H1 (cell line): ENCODE measurements around the gene INHBB. TPM values are rescaled to one million over a fixed set of nuclear protein-coding genes. Genes with fewer than 3 reads are reported as not detected.
A peak's percentile ranks its signal among the peaks of the same experiment; 100 is the strongest.

Source experiments
- CTCF ChIA-PET: fragments of 300-600 bp; sonication (Branson Sonifier 250); formaldehyde crosslinking; loops from one replicate; lab custom pipeline; 2021; ENCODE audit not compliant: partially characterized antibody; lab: Charles Lee
- POLR2A ChIA-PET: fragments of 300-600 bp; sonication (Branson Sonifier 250); formaldehyde crosslinking; loops from one replicate; lab custom pipeline; 2021; ENCODE audit warnings: inconsistent platforms; ENCODE audit not compliant: partially characterized antibody; lab: Charles Lee
- DNase-seq, 2 experiments: peaks; one replicate each; pipeline versions ENCODE4 v3.0.0 to v3.0.0-alpha.2; 2010 to 2022; ENCODE audit warnings: low spot score in 2 of 2, low read depth in 1 of 2, mixed read lengths in 1 of 2
- FAIRE-seq: peaks from 2 replicates; lab custom pipeline; 2011; peaks lifted over from hg19 to GRCh38; lab: Jason Lieb, UNC
- H2AFZ ChIP-seq: 2 replicates; pipeline ENCODE4 v1.8.1; 2012; ENCODE audit warnings: low read length, inconsistent platforms
- H2AK5ac ChIP-seq: 2 replicates; pipeline ENCODE4 v1.6.1; 2013; ENCODE audit warnings: low read depth, low read length
- H2BK120ac ChIP-seq: replicated peaks from 2 replicates; pipeline ENCODE3; 2013; ENCODE audit warnings: low read depth, low read length, inconsistent platforms
- H2BK12ac ChIP-seq: 2 replicates; pipeline ENCODE4 v1.6.1; 2013; ENCODE audit warnings: low read depth, low read length
- H2BK15ac ChIP-seq: 2 replicates; pipeline ENCODE4 v1.6.1; 2013; ENCODE audit warnings: low read length
- H2BK20ac ChIP-seq: 2 replicates; pipeline ENCODE4 v1.6.1; 2013; ENCODE audit warnings: low read length
- H2BK5ac ChIP-seq: 2 replicates; pipeline ENCODE4 v1.6.1; 2013; ENCODE audit warnings: low read depth, low read length
- H3K14ac ChIP-seq: 2 replicates; pipeline ENCODE4 v1.6.1; 2013; ENCODE audit warnings: inconsistent platforms; ENCODE audit not compliant: insufficient read length
- H3K18ac ChIP-seq: 2 replicates; pipeline ENCODE4 v1.6.1; 2013; ENCODE audit warnings: low read length; ENCODE audit errors: extremely low read depth
- H3K23ac ChIP-seq: 2 replicates; pipeline ENCODE4 v1.6.1; 2013; ENCODE audit warnings: inconsistent platforms; ENCODE audit not compliant: insufficient read length
- H3K23me2 ChIP-seq: 2 replicates; pipeline ENCODE4 v1.6.1; 2013; ENCODE audit warnings: low read depth, low read length
- H3K27ac ChIP-seq: 2 replicates; pipeline ENCODE4 v1.6.1; 2011; ENCODE audit warnings: low read depth, low read length, inconsistent platforms
- H3K27me3 ChIP-seq, 4 experiments: replicated peaks in 1 of 4; 1 replicate in 1 of 4; 2 replicates in 3 of 4; pipeline versions ENCODE4 v1.6.1 to v1.8.1; 2011 to 2013; ENCODE audit warnings: low read length in 3 of 4, mild to moderate bottlenecking in 3 of 4, inconsistent platforms in 2 of 4, mixed read lengths in 2 of 4, moderate library complexity in 1 of 4; ENCODE audit not compliant: control insufficient read depth in 3 of 4, insufficient read depth in 3 of 4; ENCODE audit errors: extremely low read depth in 1 of 4
- H3K36me3 ChIP-seq, 4 experiments: 2 replicates each; pipeline versions ENCODE4 v1.6.1 to v1.8.1; 2011 to 2013; ENCODE audit warnings: mild to moderate bottlenecking in 4 of 4, low read length in 3 of 4, moderate library complexity in 2 of 4, control low read depth in 1 of 4, inconsistent platforms in 1 of 4; ENCODE audit not compliant: insufficient read depth in 4 of 4, control insufficient read depth in 2 of 4
- H3K4ac ChIP-seq: replicated peaks from 2 replicates; pipeline ENCODE3; 2013; ENCODE audit warnings: low read length, low read depth, mixed read lengths, inconsistent platforms; ENCODE audit not compliant: insufficient read length
- H3K4me1 ChIP-seq, 4 experiments: replicated peaks in 1 of 4; 1 replicate in 1 of 4; 2 replicates in 3 of 4; pipeline versions ENCODE4 v1.6.1 to v1.8.1; 2011 to 2013; ENCODE audit warnings: low read length in 3 of 4, inconsistent platforms in 2 of 4, mixed read lengths in 1 of 4; ENCODE audit not compliant: insufficient read depth in 4 of 4, control insufficient read depth in 3 of 4
- H3K4me2 ChIP-seq, 2 experiments: 2 replicates each; pipeline versions ENCODE4 v1.6.1 to v1.8.1; 2011 to 2013; ENCODE audit warnings: low read depth in 2 of 2, low read length in 2 of 2, control low read depth in 1 of 2, inconsistent platforms in 1 of 2, mild to moderate bottlenecking in 1 of 2; ENCODE audit not compliant: insufficient read depth in 1 of 2
- H3K4me3 ChIP-seq, 4 experiments: fragments of 200-600, 300-600 bp in 1 of 4; sonication (generic), shearing (Covaris generic), sonication (Bioruptor Twin) in 1 of 4; 2 replicates each; pipeline versions ENCODE4 v1.5.1 to v1.8.1; 2011 to 2016; ENCODE audit warnings: low read length in 4 of 4, low read depth in 3 of 4, control low read depth in 2 of 4, inconsistent platforms in 2 of 4, mild to moderate bottlenecking in 2 of 4, mixed read lengths in 1 of 4, moderate library complexity in 1 of 4; ENCODE audit not compliant: insufficient read depth in 2 of 4; ENCODE audit errors: extremely low read depth in 1 of 4
- H3K56ac ChIP-seq: replicated peaks from 2 replicates; pipeline ENCODE3; 2013; ENCODE audit warnings: low read depth, mild to moderate bottlenecking, mixed read lengths, low read length, inconsistent platforms; ENCODE audit not compliant: insufficient read length
- H3K79me1 ChIP-seq: 2 replicates; pipeline ENCODE4 v1.6.1; 2013; ENCODE audit warnings: low read depth, low read length, control low read depth
- H3K79me2 ChIP-seq, 2 experiments: 2 replicates each; pipeline versions ENCODE4 v1.6.1 to v1.8.1; 2012 to 2013; ENCODE audit warnings: low read length in 2 of 2, mild to moderate bottlenecking in 2 of 2, inconsistent platforms in 1 of 2; ENCODE audit not compliant: insufficient read depth in 2 of 2, control insufficient read depth in 1 of 2
- H3K9ac ChIP-seq, 4 experiments: replicated peaks in 1 of 4; 1 replicate in 1 of 4; 2 replicates in 3 of 4; pipeline versions ENCODE4 v1.6.1 to v1.8.1; 2011 to 2013; ENCODE audit warnings: low read depth in 3 of 4, low read length in 3 of 4, control low read depth in 2 of 4, mild to moderate bottlenecking in 2 of 4, moderate library complexity in 2 of 4, inconsistent platforms in 1 of 4; ENCODE audit errors: extremely low read depth in 1 of 4
- H3K9me3 ChIP-seq, 2 experiments: 2 replicates each; pipeline versions ENCODE4 v1.6.1 to v1.8.1; 2012 to 2013; ENCODE audit warnings: mild to moderate bottlenecking in 2 of 2, moderate library complexity in 2 of 2, control low read depth in 1 of 2, inconsistent platforms in 1 of 2, low read depth in 1 of 2, low read length in 1 of 2, mixed read lengths in 1 of 2; ENCODE audit not compliant: insufficient read depth in 2 of 2
- H4K20me1 ChIP-seq, 2 experiments: replicated peaks in 1 of 2; 2 replicates each; pipeline versions ENCODE3 to v1.8.1; 2011 to 2013; ENCODE audit warnings: inconsistent platforms in 2 of 2, low read length in 2 of 2, mild to moderate bottlenecking in 1 of 2; ENCODE audit not compliant: insufficient read depth in 2 of 2, control insufficient read depth in 1 of 2
- H4K5ac ChIP-seq: 2 replicates; pipeline ENCODE4 v1.6.1; 2013; ENCODE audit warnings: low read length, low read depth, mixed read lengths, inconsistent platforms; ENCODE audit not compliant: insufficient read length
- H4K8ac ChIP-seq: 2 replicates; pipeline ENCODE4 v1.8.0; 2013; ENCODE audit warnings: mild to moderate bottlenecking, moderate library complexity, low read length, inconsistent platforms; ENCODE audit not compliant: insufficient read depth; ENCODE audit errors: extremely low read depth
- H4K91ac ChIP-seq: replicated peaks from 2 replicates; pipeline ENCODE3; 2013; ENCODE audit warnings: low read length, mixed read lengths, inconsistent platforms; ENCODE audit not compliant: insufficient read length
- KDM4A ChIP-seq: IDR thresholded peaks from one replicate; pipeline ENCODE4 v1.7.1; 2012; ENCODE audit warnings: low read depth, mild to moderate bottlenecking, moderate library complexity, low read length, inconsistent platforms; ENCODE audit not compliant: severe bottlenecking
- SRF ChIP-seq: IDR thresholded peaks from 2 replicates; pipeline ENCODE4 v1.6.1; 2011; ENCODE audit warnings: mild to moderate bottlenecking, low read depth, low read length, moderate library complexity
- WGBS, 2 experiments: shearing (Covaris generic) in 1 of 2; methylation state at CpG; one replicate each; pipeline versions ENCODE4 v1.1.6 to v1.1.7; 2013 to 2015; ENCODE audit warnings: low lambda C conversion rate in 2 of 2, mixed read lengths in 2 of 2, inconsistent platforms in 1 of 2, low coverage in 1 of 2, missing lambda C conversion rate in 1 of 2; ENCODE audit not compliant: insufficient replicate concordance in 2 of 2, insufficient coverage in 1 of 2, insufficient read length in 1 of 2; ENCODE audit errors: extremely low coverage in 1 of 2, missing lambda C conversion rate in 1 of 2; 5-methylcytosine and 5-hydroxymethylcytosine counted together
- polyA plus RNA-seq, 7 experiments: library from polyadenylated mRNA; depleted of rRNA in 3 of 7; stranded (reverse) in 5 of 7; unstranded in 2 of 7; fragments of >200 nt in 5 of 7; fragments of 200-250 nt in 2 of 7; gene quantifications; 1 replicate in 5 of 7; 2 replicates in 1 of 7; 4 replicates in 1 of 7; pipeline versions ENCODE4 v1.2.1 to v1.2.3, GENCODE V29; 2011 to 2013; ENCODE audit warnings: missing spikeins in 2 of 7, mixed read lengths in 2 of 7
- total RNA-seq: library from RNA; stranded (reverse); fragmentation: NEBNext Ultra II Directional; extraction: Animal tissue kit (Norgen Biotek cat#: 25700); gene quantifications from 2 replicates; pipeline ENCODE4 v1.2.1, GENCODE V29; 2021

The INHBB gene
- total and polyA plus RNA-seq, 2 of the 8 experiments (the other 6 are each of a cell fraction or from before 2014, with no cell fraction given) = 0.30 to 0.32 TPM

- no peak overlapping the region for H3K56ac ChIP-seq
- WGBS, 2 experiments = 11% methylated on average over 29 of the region's 62 CpGs; no CpG with 5 or more reads in 1 of the 2 experiments
- no peaks in the 10 kb centered on the region for H3K79me1 ChIP-seq
- peak overlapping the region; percentile 66 to 98 for H3K4me2 ChIP-seq
- H2AK5ac ChIP-seq = no peak overlapping the region
- no peak overlapping the region for H2BK12ac ChIP-seq
- no peak overlapping the region for H2AFZ ChIP-seq
- H3K79me2 ChIP-seq = no peaks in the 10 kb centered on the region
- peaks cover 11 to 46% (median 26%) of the 10 kb centered on the region in 4 experiments for H3K4me1 ChIP-seq
- no peak overlapping the region for H3K14ac ChIP-seq
- no peak overlapping the region for H2BK20ac ChIP-seq
- ChIA-PET POLR2A (interaction anchor here (1.1 to 1.5 kb wide), 2 partner anchors 10 to 730 kb away, joined by 3 to 4 read pairs; no protein-coding TSS in a partner anchor), CTCF (interaction anchor here (3.2 to 9.9 kb wide), 3 partner anchors 12 to 92 kb away, joined by 19 to 118 read pairs (median 27); no protein-coding TSS in a partner anchor)
- H2BK120ac ChIP-seq = no peak overlapping the region
- no peak overlapping the region for H3K27ac ChIP-seq
- DNase-seq (no peak), FAIRE-seq (no peak)
- H3K4me3 ChIP-seq = peak overlapping the region; percentile 20 to 57 (median 27); a peak in 6 of 8 replicates
- no peak overlapping the region for H3K23ac ChIP-seq
- no peak overlapping the region for H3K4ac ChIP-seq
- TF ChIP-seq SRF (no peak), KDM4A (peak; percentile 15)
- H2BK15ac ChIP-seq = no peak overlapping the region
- H4K8ac ChIP-seq = no peak overlapping the region
- peaks cover 0 to 19% (median 0%) of the 10 kb centered on the region in 4 experiments; a peak in 2 of 8 replicates for H3K36me3 ChIP-seq
- peaks cover 3 to 8% of the 10 kb centered on the region in 2 experiments for H4K20me1 ChIP-seq
- H3K9ac ChIP-seq = no peak overlapping the region
- H3K23me2 ChIP-seq = peaks cover 13% of the 10 kb centered on the region; the same call in 1 of the 2 replicates
- no peak overlapping the region for H4K5ac ChIP-seq
- H4K91ac ChIP-seq = no peak overlapping the region
- H3K9me3 ChIP-seq = no peaks in the 10 kb centered on the region
- H3K27me3 ChIP-seq = peaks cover 53 to 92% (median 84%) of the 10 kb centered on the region in 4 experiments
- H2BK5ac ChIP-seq = no peak overlapping the region
- H3K18ac ChIP-seq = no peak overlapping the region; the same call in 1 of the 2 replicates
These were observed 328 bp upstream of the INHBB start for GRCh38 chr2:120345608-120346007.
